ENCODE measurements around the gene FOCAD. TPM values are rescaled to one million over a fixed set of nuclear protein-coding genes. Genes with fewer than 3 reads are reported as not detected.

FOCAD gene
- total RNA-seq, 4 donors from 2014 or later, result 17.6 to 27.2 (median 20.1) TPM

GRCh38 chr9:21015995-21016394, 331.9 kb downstream of the FOCAD start:
- Histone ChIP-seq H3K4me1 (peaks cover 11 to 35% (median 32%) of the 10 kb centered on the region in 4 donors), H3K9me3 (no peaks in the 10 kb centered on the region), H3K27me3 (no peaks in the 10 kb centered on the region), H3K36me3 (peaks cover 0 to 5% (median 2%) of the 10 kb centered on the region in 4 donors), H3K4me3 (no peak overlapping the region), H3K27ac (replicated peaks in 1 of 4) (peak overlapping the region; percentile 25 to 54 (median 42))
- intact Hi-C loops (cut with DNase I), result no loop called here
- DNase-seq (ENCODE audit: extremely low spot score), result no peak
- TF ChIP-seq POLR2A (IDR thresholded peaks at IDR 0.05; ENCODE audit: low read depth), result no peak
- no peak for TF ChIP-seq EP300 (IDR thresholded peaks at IDR 0.05)
- no peak for TF ChIP-seq POLR2AphosphoS5 (IDR thresholded peaks at IDR 0.05)
- TF ChIP-seq CTCF (IDR thresholded peaks at IDR 0.05), result no peak

DNA sequence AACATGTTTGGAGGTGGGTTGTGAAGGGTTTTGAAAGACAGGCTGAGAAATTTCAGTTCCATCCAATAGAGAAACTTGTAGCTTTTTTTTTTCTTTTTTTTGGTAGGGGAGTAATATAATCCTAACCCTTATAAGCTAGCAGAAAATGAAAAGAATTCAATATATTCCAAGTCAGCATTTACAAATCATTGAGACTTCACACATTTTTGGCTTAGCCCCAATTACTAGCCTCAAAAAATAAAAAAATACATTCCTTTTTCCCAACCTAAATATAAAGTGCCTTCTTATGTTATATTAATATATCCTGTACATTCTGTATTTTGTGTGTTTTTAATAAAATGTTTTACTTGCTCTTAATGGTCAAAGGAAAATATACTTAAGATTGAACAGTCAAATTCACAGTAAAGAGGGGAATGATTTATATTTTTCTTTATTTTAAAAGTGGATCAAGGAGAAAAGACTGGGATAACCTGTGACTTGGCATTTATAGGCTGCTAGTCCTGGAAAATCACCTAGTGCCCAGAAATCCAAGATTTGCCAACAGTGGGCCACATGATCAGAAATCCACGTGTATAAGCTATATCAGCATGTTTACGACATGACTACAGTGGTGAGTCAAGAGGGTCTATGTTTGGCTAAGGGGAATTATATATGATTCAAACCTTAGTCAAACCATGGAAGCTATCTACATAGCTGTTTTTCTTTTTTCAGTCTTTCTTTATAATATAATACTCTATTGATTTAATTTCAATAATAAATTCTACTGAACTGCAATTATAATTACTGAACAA, 332.8 kb downstream of the FOCAD start:
- Histone ChIP-seq H3K9me3 (no peaks in the 10 kb centered on the region), H3K27ac (replicated peaks in 1 of 4) (no peak overlapping the region), H3K4me3 (no peak overlapping the region), H3K36me3 (peaks cover 0 to 5% (median 0%) of the 10 kb centered on the region in 4 donors), H3K27me3 (no peaks in the 10 kb centered on the region), H3K4me1 (peaks cover 11 to 35% (median 32%) of the 10 kb centered on the region in 4 donors)
- intact Hi-C loops (cut with DNase I), result no loop called here
- WGBS, result 58% methylated on average over 2 of the region's 2 CpGs
- no peak for DNase-seq (ENCODE audit: extremely low spot score)
- no peak for TF ChIP-seq POLR2A (IDR thresholded peaks at IDR 0.05; ENCODE audit: low read depth)
- no peak for TF ChIP-seq CTCF (IDR thresholded peaks at IDR 0.05)
- no peak for TF ChIP-seq EP300 (IDR thresholded peaks at IDR 0.05)
- TF ChIP-seq POLR2AphosphoS5 (IDR thresholded peaks at IDR 0.05), result no peak

DNA sequence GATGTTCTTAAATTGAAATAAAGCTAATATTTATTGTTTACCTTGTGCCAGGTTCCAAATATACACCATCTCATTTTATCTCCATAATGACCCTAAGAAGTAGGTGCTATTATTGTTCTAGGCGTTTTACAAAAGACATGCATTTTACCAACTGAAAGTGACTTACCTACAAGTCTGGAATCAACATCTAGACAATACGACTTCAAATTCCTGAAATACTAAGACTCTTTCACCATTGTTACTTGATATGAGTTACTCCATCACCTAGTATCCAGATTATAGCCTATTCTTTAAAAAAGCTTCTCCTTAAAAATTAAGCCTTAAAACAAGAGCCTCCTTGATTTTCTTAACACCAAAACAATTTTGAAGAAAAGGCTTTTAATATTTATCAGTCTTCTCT, 334.1 kb downstream of the FOCAD start:
- WGBS, result 93% methylated on average over 2 of the region's 2 CpGs

DNA sequence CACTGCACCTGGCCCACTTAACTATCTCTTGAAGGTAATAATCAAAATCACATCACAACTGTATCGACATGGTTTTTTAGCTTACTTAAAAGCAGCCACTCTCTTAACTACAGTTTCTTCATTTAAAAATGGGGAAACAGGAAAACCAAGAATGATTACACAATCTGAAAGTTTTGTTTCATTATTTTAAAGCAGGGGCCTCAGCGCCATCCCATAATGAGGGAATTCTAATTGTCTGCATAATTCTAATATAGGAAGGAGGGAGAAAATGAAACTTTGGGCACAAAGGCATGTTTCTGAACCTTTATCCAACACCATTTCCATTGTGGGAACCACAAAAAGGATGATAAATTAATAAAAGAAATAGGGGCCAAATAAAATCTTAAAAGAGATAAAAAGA, 339.8 kb downstream of the FOCAD start:
- DNase-seq (ENCODE audit: extremely low spot score), result no peak
- Histone ChIP-seq H3K9me3 (no peaks in the 10 kb centered on the region), H3K4me3 (no peak overlapping the region), H3K27me3 (no peaks in the 10 kb centered on the region), H3K4me1 (peaks cover 0 to 36% (median 34%) of the 10 kb centered on the region in 4 donors), H3K27ac (replicated peaks in 1 of 4) (no peak overlapping the region), H3K36me3 (peaks cover 0 to 3% (median 0%) of the 10 kb centered on the region in 4 donors)
- WGBS, result 74% methylated on average over 2 of the region's 2 CpGs
- intact Hi-C loops (cut with DNase I), result no loop called here
- no peak for TF ChIP-seq POLR2A (IDR thresholded peaks at IDR 0.05; ENCODE audit: low read depth)
- TF ChIP-seq POLR2AphosphoS5 (IDR thresholded peaks at IDR 0.05), result no peak
- TF ChIP-seq EP300 (IDR thresholded peaks at IDR 0.05), result no peak
- no peak for TF ChIP-seq CTCF (IDR thresholded peaks at IDR 0.05)

More for the DNA sequence above, 334.1 kb downstream of the FOCAD start:
- intact Hi-C loops (cut with DNase I), result no loop called here
- Histone ChIP-seq H3K36me3 (peaks cover 0 to 5% (median 0%) of the 10 kb centered on the region in 4 donors), H3K27me3 (no peaks in the 10 kb centered on the region), H3K4me1 (peaks cover 11 to 35% (median 32%) of the 10 kb centered on the region in 4 donors), H3K9me3 (no peaks in the 10 kb centered on the region), H3K4me3 (no peak overlapping the region), H3K27ac (replicated peaks in 1 of 4) (no peak overlapping the region)
- no peak for DNase-seq (ENCODE audit: extremely low spot score)
- no peak for TF ChIP-seq POLR2AphosphoS5 (IDR thresholded peaks at IDR 0.05)
- TF ChIP-seq CTCF (IDR thresholded peaks at IDR 0.05), result no peak
- TF ChIP-seq EP300 (IDR thresholded peaks at IDR 0.05), result no peak
- TF ChIP-seq POLR2A (IDR thresholded peaks at IDR 0.05; ENCODE audit: low read depth), result no peak

Data from esophagus muscularis mucosa (tissue), 4 donors.